ENCODE measurements around the gene PIGN.

DNA sequence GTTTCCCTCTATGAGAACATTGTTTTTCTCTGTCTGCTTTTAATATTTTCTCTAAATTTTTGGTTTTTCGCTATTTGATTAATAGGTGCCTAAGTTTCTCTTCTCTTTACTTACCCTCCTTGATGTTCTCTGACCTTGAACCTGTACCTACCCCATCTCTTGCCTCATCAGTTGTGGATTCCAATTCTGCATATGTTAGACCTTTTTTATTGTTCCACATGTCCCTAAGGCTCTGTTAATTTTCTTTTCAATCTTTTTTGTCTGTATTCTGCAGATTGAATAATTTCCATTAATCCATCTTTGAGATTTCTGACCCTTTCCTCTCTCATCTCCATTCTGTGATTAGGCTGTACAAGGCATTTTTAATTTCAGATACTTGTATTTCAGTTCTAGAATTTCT lies 23.3 kb upstream of the PIGN start:
- TF ChIP-seq, protein P1, sequence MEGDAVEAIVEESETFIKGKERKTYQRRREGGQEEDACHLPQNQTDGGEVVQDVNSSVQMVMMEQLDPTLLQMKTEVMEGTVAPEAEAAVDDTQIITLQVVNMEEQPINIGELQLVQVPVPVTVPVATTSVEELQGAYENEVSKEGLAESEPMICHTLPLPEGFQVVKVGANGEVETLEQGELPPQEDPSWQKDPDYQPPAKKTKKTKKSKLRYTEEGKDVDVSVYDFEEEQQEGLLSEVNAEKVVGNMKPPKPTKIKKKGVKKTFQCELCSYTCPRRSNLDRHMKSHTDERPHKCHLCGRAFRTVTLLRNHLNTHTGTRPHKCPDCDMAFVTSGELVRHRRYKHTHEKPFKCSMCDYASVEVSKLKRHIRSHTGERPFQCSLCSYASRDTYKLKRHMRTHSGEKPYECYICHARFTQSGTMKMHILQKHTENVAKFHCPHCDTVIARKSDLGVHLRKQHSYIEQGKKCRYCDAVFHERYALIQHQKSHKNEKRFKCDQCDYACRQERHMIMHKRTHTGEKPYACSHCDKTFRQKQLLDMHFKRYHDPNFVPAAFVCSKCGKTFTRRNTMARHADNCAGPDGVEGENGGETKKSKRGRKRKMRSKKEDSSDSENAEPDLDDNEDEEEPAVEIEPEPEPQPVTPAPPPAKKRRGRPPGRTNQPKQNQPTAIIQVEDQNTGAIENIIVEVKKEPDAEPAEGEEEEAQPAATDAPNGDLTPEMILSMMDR (IDR thresholded peaks at IDR 0.05; ENCODE audit: low read depth, low read length): no peak
- TF ChIP-seq, protein P2, sequence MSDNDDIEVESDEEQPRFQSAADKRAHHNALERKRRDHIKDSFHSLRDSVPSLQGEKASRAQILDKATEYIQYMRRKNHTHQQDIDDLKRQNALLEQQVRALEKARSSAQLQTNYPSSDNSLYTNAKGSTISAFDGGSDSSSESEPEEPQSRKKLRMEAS (IDR thresholded peaks at IDR 0.05; ENCODE audit: low read depth, low read length): no peak
- no peak for TF ChIP-seq POLR2A (IDR thresholded peaks at IDR 0.05; ENCODE audit: extremely low read depth, insufficient read length)
